ENCODE measurements around the gene CAPNS1.
"Not testable (repeated sequence)": the region's sequence is repeated elsewhere in the genome, so short reads cannot be mapped to it uniquely, and the experiment has no call there.

CAPNS1 gene

GRCh38 chr19:36153126-36153525, 13.3 kb downstream of the CAPNS1 start:
- no peak for TF ChIP-seq CTCF (IDR thresholded peaks at IDR 0.05; ENCODE audit: extremely low read depth, insufficient read depth, missing control alignments)
- in situ Hi-C loops (cut with MboI; ENCODE audit: low pct_unique_long_range_greater_than_20kb, low sequenced_read_pairs, unreplicated experiment) = no loop called here
- no peak for DNase-seq (ENCODE audit: low spot score)

- no peak for TF ChIP-seq CTCF (IDR thresholded peaks at IDR 0.05; ENCODE audit: extremely low read depth, insufficient read depth, missing control alignments)
- no peak for DNase-seq (ENCODE audit: low spot score)
- in situ Hi-C loops (cut with MboI; ENCODE audit: low pct_unique_long_range_greater_than_20kb, low sequenced_read_pairs, unreplicated experiment) = no loop called here
These were observed 21.1 kb downstream of the CAPNS1 start for GRCh38 chr19:36160821-36161596.

- DNase-seq (ENCODE audit: low spot score) = no peak
- in situ Hi-C loops (cut with MboI; ENCODE audit: low pct_unique_long_range_greater_than_20kb, low sequenced_read_pairs, unreplicated experiment) = no loop called here
- no peak for TF ChIP-seq CTCF (IDR thresholded peaks at IDR 0.05; ENCODE audit: extremely low read depth, insufficient read depth, missing control alignments)
These were observed 23.9 kb downstream of the CAPNS1 start for GRCh38 chr19:36163813-36164212.

- DNase-seq (ENCODE audit: low spot score) = no peak
- no peak for TF ChIP-seq CTCF (IDR thresholded peaks at IDR 0.05; ENCODE audit: extremely low read depth, insufficient read depth, missing control alignments)
- in situ Hi-C loops (cut with MboI; ENCODE audit: low pct_unique_long_range_greater_than_20kb, low sequenced_read_pairs, unreplicated experiment) = no loop called here
These were observed 29.4 kb downstream of the CAPNS1 start for GRCh38 chr19:36169084-36169760.

- in situ Hi-C loops (cut with MboI; ENCODE audit: low pct_unique_long_range_greater_than_20kb, low sequenced_read_pairs, unreplicated experiment) = loop anchor here (10.0 kb wide), 1 partner anchor 48 kb away; no protein-coding TSS in a partner anchor
- no peak for DNase-seq (ENCODE audit: low spot score)
- TF ChIP-seq CTCF (IDR thresholded peaks at IDR 0.05; ENCODE audit: extremely low read depth, insufficient read depth, missing control alignments) = no peak
These were observed 33.0 kb downstream of the CAPNS1 start for GRCh38 chr19:36172852-36173251.

GRCh38 chr19:36173846-36174245, 34.0 kb downstream of the CAPNS1 start:
- in situ Hi-C loops (cut with MboI; ENCODE audit: low pct_unique_long_range_greater_than_20kb, low sequenced_read_pairs, unreplicated experiment) = loop anchor here (10.0 kb wide), 1 partner anchor 49 kb away; no protein-coding TSS in a partner anchor
- DNase-seq (ENCODE audit: low spot score) = not testable (repeated sequence)

GRCh38 chr19:36179077-36179476, 39.2 kb downstream of the CAPNS1 start:
- DNase-seq (ENCODE audit: low spot score) = not testable (repeated sequence)
- in situ Hi-C loops (cut with MboI; ENCODE audit: low pct_unique_long_range_greater_than_20kb, low sequenced_read_pairs, unreplicated experiment) = loop anchor here (10.0 kb wide), 1 partner anchor 54 kb away; no protein-coding TSS in a partner anchor
